HG03108 (cell line): ENCODE results near the gene NOX5.
"Not testable (repeated sequence)": the region's sequence is repeated elsewhere in the genome, so short reads cannot be mapped to it uniquely, and the experiment has no call there.

Source experiments
- ATAC-seq: cut with Tn5 transposase; IDR thresholded peaks from one replicate; pipeline ENCODE4 v1.9.1; 2021; ENCODE audit warnings: moderate library complexity; ENCODE audit not compliant: unreplicated experiment

NOX5 gene

DNA sequence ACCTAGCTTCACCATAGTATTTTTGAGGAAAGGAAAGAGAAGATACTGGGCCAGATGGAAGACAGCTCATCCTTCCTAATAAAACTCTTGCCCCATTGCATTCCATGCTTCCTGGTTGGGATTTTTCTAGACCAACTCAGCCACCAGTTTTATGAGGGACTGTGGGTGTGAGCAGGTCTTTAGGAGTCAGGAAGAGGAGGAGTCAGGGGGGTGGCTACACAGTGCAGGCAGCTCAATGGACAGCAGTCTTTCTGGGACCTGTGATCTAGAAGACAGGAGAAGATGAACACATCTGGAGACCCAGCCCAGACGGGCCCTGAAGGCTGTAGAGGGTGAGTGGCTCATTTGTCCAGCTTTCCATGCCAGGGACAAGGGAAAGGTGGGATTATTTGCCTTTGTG lies at the start of gene NOX5:
Gene NOX5 (plus strand): TSS at position 242 of the 400 bp plus-strand sequence. CDS start 41 bp downstream, at position 283.
- ATAC-seq, result no peak

DNA sequence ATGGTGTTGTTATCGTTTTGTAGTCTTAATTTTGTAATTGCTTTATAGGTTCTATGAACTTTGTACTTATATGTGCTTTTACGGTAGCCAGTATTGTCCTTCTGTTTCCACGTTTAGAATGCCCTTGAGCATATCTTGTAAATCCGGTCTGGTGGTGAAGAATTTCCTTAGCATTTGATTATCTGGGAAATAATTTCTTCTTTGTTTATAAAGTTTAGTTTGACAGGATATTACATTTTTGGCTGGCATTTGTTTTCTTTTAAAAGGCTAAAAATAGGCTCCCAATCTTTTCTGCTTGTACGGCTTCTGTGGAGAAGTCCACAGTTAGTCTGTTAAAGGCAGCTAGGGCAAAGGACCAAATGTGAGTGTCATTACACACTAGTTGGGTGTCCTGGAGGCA lies 47.5 kb upstream of the NOX5 start:
- ATAC-seq, result no peak

- ATAC-seq, result no peak
Measured at GRCh38 chr15:68967948-68968347, 46.5 kb upstream of the NOX5 start.

DNA sequence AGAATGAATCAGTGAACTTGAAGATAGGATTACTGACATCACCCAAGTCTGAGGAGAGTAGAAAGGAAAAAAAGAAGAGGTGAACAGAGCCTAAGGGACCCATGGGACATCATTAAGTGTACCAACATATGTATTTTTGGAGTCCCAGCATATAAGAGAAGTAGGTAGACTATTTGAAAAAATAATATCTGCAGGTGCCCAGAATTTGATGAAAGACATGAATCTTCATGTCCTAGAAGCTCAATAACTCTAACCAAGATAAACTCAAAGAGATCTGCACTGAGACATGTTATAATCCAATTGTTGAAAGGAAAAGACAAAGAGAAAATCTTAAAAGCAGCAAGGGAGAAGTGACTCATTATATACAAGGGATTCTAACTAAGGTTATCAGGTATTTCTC lies 45.2 kb upstream of the NOX5 start:
- no peak for ATAC-seq

DNA sequence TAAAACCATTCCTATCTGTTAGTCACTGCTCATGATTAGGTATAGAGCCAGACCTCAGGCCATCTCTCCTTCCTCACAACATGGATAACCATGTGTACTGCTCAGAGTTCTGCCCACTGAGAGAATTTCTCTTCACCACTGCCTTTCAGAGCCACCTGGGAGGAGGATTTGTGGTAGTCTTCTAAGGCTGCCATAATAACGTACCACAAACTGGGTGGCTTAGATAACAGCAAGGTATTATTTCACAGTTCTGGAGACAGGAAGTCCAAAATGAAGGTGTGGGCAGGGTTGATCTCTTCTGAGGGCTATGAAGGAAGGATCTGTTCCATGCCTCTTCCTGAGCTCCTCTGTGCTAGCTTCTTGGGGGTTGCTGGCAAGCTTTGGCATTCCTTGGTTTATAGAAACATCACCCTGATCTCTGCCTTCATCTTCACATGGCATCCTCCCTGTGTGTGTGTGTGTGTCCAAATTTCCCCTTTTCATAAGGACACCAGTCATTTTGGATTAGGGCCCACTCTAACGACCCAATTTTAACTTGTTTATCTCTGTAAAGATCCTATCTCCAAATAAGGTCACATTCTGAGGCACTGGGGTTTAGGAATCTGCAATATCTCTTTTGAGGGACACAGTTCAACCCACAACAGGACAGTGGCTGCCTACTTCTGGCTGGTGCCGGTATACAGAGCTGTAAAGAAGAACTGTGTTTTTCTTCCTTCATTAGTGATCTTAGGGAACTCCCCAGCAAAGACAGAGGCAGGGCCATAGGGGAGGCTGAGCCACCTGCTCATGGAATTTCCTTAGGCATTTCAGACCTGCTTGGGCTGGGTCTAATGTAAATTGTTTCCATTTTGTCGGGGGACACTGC lies 42.1 kb upstream of the NOX5 start:
- no peak for ATAC-seq

DNA sequence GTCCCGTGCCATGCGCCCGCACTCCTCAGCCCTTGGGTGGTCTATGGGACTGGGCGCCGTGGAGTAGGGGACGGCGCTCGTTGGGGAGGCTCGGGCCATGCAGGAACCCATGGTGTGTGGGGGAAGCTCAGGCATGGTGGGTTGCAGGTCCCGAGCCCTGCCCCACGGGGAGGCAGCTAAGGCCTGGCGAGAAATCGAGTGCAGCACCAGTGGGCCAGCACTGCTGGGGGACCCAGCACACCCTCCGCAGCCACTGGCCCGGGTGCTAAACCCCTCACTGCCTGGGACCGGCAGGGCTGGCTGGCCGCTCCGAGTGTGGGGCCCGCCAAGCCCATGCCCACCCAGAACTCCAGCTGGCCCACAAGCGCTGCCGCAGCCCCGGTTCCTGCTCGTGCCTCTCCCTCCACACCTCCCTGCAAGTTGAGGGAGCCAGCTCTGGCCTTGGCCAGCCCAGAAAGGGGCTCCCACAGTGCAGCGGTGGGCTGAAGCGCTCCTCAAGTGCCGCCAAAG lies 38.8 kb upstream of the NOX5 start:
- ATAC-seq, result not testable (repeated sequence)

- not testable (repeated sequence) for ATAC-seq
Measured at GRCh38 chr15:68977426-68977825, 37.1 kb upstream of the NOX5 start.

DNA sequence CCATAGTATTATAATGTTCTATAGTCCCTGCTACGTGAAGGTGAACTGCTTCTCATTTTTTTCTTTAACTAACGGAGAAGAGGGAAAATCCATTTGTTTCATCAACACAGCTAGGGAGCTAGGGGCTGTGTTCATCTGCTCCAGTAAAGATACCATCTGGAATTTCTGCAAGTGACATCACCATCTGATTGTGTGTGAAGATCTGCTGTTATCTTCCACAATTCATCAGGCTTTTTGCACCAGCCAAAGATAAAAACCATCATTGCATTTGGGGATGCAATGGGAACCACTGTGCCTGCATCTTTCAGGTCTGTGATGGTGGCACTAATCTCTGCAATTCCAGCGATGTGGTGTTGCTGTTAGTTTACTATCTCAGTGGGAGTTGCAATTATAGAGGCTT lies 35.5 kb upstream of the NOX5 start:
- ATAC-seq, result no peak

GRCh38 chr15:68979816-68980215 lies 34.7 kb upstream of the NOX5 start:
- no peak for ATAC-seq

GRCh38 chr15:68980786-68981185 lies 33.7 kb upstream of the NOX5 start:
- no peak for ATAC-seq

- ATAC-seq, result no peak
Measured at GRCh38 chr15:68981941-68982340, 32.6 kb upstream of the NOX5 start.

DNA sequence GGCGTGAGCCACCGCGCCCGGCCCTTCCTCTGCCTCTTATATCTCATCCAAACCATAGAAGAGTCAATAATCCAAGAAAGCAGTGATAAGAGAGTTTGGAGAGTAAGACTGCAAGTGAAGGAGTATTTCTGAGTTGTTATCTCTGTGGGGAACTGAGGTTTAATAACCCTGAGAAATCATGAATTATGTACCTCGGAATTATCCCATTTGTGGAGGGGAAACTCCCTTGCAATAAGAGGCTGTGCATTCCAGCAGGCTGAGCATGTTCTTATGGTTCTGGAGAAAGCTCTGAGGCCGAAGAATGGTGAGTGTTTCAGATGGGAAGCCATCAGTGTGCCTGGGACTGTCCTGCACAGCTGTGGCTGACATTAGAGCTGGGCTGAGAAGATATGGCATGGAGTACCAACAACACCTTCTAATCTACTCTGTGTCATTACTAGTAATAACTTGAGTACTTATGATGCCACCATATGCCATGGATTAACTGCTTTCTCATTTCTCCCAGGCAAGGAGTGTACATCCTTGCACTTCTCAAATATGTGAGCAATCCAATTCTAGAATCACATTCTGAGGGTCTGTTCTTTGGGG lies 31.4 kb upstream of the NOX5 start:
- no peak for ATAC-seq

DNA sequence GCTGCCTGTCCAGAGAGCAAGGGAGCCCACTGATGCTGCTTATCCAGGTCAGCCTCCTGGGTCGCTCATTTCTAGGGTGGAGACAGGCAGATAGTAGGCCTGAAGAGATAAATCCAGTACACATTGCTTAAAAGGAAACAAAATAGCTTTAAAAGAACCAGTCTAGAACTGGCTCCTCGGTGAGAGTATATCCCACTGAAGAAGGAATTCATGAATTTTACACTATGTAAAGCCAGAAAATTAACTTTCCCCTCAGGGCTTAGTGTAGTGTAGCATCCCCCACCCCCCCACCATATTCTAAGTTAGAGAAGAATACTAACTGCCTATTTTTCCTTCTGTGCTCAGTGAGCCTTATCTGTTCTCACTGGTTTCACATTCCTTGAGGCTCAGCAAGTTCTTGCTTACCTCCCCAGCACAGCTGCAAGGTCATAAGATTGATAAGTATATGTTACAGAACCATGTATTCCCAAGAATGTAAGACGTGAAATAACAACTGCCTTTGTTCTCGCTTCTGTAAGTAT lies 30.5 kb upstream of the NOX5 start:
- no peak for ATAC-seq

- ATAC-seq, result no peak
Measured at GRCh38 chr15:68984586-68984985, 29.9 kb upstream of the NOX5 start.

- ATAC-seq, result no peak
Measured at GRCh38 chr15:68985361-68985891, 29.1 kb upstream of the NOX5 start.

GRCh38 chr15:68986322-68986721 lies 28.2 kb upstream of the NOX5 start:
- ATAC-seq, result no peak

- ATAC-seq, result no peak
Measured at GRCh38 chr15:68987120-68987519, 27.4 kb upstream of the NOX5 start.

- no peak for ATAC-seq
Measured at GRCh38 chr15:68987676-68988075, 26.8 kb upstream of the NOX5 start.

- ATAC-seq, result no peak
Measured at GRCh38 chr15:68989541-68990230, 24.8 kb upstream of the NOX5 start.

- no peak for ATAC-seq
Measured at GRCh38 chr15:68990231-68990991, 24.1 kb upstream of the NOX5 start.
